GM12864 (cell line): Measurements from ENCODE around the gene TH.
"Not testable (repeated sequence)": the region's sequence is repeated elsewhere in the genome, so short reads cannot be mapped to it uniquely, and the experiment has no call there.

ENCODE experiments used
- DNase-seq: peaks from one replicate; pipeline ENCODE4 v3.0.0-alpha.2; 2011; ENCODE audit warnings: low read depth
- H3K4me3 ChIP-seq: 2 replicates; pipeline ENCODE4 v1.5.1; 2011; ENCODE audit warnings: mild to moderate bottlenecking, low read depth, low read length, control low read depth
- TF ChIP-seq, protein P1 (sequence below): IDR thresholded peaks from 2 replicates; pipeline ENCODE4 v1.5.1; 2011; ENCODE audit warnings: low read depth, mild to moderate bottlenecking, moderate library complexity, low read length, control low read depth, inconsistent platforms; ENCODE audit errors: missing control alignments

The TH gene

DNA sequence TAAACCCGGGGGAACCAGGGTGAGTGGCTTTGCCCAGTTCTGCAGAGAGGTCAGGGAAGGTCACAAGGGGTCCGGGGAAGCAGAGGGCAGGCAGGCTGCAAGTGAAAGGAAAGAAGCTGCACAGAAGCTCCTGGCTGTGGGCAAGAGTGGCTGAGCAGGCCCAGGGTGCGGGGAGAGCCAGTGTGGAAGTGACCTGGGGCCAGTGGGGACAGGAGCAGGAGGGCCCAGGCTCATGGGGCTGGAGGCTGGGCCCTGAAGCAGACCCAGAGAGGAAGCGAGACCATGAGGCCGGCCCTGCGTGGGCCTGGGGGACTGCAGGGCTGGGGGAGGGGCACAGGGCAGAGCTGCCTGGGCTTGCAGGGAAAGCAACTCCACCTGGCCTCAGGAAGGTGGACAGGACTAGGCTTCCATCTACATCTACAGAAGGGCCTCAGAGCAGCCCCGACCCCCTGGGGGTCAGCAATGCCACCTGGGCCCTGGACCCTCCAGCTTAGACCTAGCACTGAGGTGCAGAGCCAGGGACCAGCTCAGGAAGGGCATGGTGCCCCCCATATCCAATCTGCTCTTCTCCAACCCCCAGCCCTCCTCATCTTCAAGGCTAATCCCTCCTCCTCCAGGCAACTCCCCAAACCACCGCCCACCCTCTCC, 44.0 kb downstream of the TH start:
- H3K4me3 ChIP-seq = no peak overlapping the region
- no peak for DNase-seq
- TF ChIP-seq, protein P1, sequence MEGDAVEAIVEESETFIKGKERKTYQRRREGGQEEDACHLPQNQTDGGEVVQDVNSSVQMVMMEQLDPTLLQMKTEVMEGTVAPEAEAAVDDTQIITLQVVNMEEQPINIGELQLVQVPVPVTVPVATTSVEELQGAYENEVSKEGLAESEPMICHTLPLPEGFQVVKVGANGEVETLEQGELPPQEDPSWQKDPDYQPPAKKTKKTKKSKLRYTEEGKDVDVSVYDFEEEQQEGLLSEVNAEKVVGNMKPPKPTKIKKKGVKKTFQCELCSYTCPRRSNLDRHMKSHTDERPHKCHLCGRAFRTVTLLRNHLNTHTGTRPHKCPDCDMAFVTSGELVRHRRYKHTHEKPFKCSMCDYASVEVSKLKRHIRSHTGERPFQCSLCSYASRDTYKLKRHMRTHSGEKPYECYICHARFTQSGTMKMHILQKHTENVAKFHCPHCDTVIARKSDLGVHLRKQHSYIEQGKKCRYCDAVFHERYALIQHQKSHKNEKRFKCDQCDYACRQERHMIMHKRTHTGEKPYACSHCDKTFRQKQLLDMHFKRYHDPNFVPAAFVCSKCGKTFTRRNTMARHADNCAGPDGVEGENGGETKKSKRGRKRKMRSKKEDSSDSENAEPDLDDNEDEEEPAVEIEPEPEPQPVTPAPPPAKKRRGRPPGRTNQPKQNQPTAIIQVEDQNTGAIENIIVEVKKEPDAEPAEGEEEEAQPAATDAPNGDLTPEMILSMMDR = no peak

- TF ChIP-seq, protein P1 = no peak
- H3K4me3 ChIP-seq = no peak overlapping the region
- no peak for DNase-seq
Measured at GRCh38 chr11:2126520-2127085, 45.0 kb downstream of the TH start.

GRCh38 chr11:2124736-2125484, 46.7 kb downstream of the TH start:
- not testable (repeated sequence) for H3K4me3 ChIP-seq, DNase-seq

DNA sequence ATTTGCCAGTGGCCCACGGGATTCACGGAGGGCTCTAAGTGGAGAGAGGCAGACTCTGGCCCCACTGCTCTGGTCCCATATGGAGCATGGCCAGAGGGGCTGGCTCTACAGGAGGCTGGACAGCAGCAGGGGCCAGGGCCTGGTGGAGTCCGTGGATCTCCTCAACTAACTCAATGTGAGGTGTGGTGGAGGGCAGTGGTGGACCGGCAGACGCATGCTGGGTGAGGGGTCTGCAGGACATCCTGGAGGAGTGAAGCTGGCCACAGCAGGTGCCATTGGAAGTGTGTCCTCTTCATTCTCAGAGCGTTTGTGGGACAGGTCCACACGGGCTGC, 48.0 kb downstream of the TH start:
- TF ChIP-seq, protein P1 = no peak
- no peak for DNase-seq
- no peak overlapping the region for H3K4me3 ChIP-seq

- no peak for DNase-seq
- TF ChIP-seq, protein P1 = no peak
- no peak overlapping the region for H3K4me3 ChIP-seq
Measured at GRCh38 chr11:2122907-2123627, 48.5 kb downstream of the TH start.

DNA sequence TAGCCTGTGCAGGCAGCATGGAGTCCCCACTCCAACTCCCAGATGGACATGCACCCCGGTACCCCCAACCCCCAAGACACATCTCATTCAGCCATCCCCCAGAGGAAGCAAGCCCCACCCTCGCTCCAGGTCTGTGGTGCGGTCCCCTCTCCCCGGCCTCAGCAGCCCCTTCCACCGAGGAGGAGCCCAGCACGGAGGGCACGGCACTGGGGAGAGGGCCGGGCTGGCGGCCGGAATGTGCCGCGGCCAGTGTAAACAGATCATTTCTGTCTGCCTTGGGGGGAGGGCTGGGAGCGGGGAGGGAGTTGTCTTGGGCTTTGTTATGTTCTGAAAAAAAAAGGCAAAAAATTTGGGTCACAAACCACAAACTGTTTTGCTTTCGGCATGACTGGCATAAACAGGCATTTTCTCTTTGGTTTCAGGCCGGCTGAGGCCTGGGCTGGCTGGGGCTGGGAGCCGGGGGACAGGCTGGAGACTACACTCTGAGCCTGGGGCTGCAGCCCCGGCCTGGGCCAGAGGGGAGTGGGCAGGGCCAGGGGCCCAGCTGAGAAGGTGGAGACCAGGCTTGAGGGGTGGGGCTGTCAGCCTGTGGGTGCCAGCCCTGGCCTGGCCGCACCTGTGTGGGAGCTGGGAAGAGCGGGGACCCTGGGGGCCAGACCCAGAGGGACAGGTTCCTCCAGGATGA, 49.3 kb downstream of the TH start:
- TF ChIP-seq, protein P1 = no peak
- H3K4me3 ChIP-seq = no peak overlapping the region
- no peak for DNase-seq
